ENCODE results near the gene SNRPD3. TPM values are rescaled to one million over a fixed set of nuclear protein-coding genes. Genes with fewer than 3 reads are reported as not detected.

The SNRPD3 gene
- total RNA-seq, 1 donor from 2014 or later = 302 TPM

DNA sequence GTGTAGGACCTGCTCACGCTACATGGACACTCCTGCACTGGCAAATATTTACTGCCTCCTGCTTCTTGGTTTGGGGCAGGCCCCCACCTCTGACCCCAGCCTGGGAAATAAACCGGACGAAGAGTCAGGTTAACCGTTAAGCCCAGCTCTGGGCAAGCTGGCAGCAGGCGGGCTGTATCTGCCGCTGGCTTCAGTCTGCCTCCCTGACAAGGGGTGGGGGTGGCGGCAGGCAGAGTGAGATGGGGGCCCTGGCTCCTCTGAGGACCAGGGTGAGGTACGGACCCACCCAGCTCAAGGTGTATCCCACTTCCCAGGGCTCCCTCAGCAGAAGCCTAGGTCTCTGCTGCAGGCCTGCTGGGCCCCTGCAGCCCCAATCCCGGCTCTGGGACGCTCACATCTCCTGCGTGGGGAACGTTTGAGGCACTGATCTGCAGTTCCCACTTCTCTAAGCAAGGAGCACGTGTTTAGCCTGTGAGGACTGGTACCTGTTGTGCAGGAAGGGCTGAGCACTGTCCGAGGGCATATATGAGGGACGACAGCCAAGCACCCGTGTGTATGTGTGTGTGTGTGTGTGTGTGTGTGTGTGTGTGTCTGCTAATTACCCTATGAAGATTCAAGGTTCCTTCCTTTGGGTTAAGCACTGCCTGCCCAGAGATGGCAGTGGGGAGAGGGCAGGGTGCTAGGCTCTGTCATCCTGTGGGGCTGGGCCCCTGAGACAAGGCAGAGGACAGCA, 38.2 kb downstream of the SNRPD3 start:
- H4K20me1 ChIP-seq (ENCODE audit: low read depth) = no peaks in the 10 kb centered on the region
- no peak overlapping the region for H3K4me3 ChIP-seq
- DNase-seq (ENCODE audit: low spot score) = no peak
- H3K27ac ChIP-seq = no peak overlapping the region
- H3K4me1 ChIP-seq = peaks cover 8% of the 10 kb centered on the region
- H3K4me2 ChIP-seq = no peak overlapping the region
- H3K27me3 Mint-ChIP-seq (ENCODE audit: insufficient read depth, low read depth) = peaks cover 7% of the 10 kb centered on the region
- no peaks in the 10 kb centered on the region for H3K9me3 Mint-ChIP-seq
- H3K9me3 ChIP-seq (ENCODE audit: low read depth) = no peaks in the 10 kb centered on the region
- H3K4me3 Mint-ChIP-seq = peak overlapping the region; percentile 88
- peaks cover 2% of the 10 kb centered on the region for H3K36me3 Mint-ChIP-seq
- H3K27me3 ChIP-seq = no peaks in the 10 kb centered on the region
- peaks cover 4% of the 10 kb centered on the region for H3F3A ChIP-seq (ENCODE audit: low read depth)
- no peak overlapping the region for H2AFZ ChIP-seq (replicated peaks)
- no peak overlapping the region for H3K9ac ChIP-seq
- H3K4me1 Mint-ChIP-seq = peaks cover 12% of the 10 kb centered on the region
- no peaks in the 10 kb centered on the region for H3K79me2 ChIP-seq (ENCODE audit: low read depth)
- no peak overlapping the region for H3K27ac Mint-ChIP-seq
- TF ChIP-seq, protein P1, sequence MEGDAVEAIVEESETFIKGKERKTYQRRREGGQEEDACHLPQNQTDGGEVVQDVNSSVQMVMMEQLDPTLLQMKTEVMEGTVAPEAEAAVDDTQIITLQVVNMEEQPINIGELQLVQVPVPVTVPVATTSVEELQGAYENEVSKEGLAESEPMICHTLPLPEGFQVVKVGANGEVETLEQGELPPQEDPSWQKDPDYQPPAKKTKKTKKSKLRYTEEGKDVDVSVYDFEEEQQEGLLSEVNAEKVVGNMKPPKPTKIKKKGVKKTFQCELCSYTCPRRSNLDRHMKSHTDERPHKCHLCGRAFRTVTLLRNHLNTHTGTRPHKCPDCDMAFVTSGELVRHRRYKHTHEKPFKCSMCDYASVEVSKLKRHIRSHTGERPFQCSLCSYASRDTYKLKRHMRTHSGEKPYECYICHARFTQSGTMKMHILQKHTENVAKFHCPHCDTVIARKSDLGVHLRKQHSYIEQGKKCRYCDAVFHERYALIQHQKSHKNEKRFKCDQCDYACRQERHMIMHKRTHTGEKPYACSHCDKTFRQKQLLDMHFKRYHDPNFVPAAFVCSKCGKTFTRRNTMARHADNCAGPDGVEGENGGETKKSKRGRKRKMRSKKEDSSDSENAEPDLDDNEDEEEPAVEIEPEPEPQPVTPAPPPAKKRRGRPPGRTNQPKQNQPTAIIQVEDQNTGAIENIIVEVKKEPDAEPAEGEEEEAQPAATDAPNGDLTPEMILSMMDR (IDR thresholded peaks at IDR 0.05) = no peak
- TF ChIP-seq EZH2 (IDR thresholded peaks at IDR 0.05) = no peak
- no peak for TF ChIP-seq EZH2phosphoT487 (IDR thresholded peaks at IDR 0.05)
- H3K36me3 ChIP-seq = no peaks in the 10 kb centered on the region

DNA sequence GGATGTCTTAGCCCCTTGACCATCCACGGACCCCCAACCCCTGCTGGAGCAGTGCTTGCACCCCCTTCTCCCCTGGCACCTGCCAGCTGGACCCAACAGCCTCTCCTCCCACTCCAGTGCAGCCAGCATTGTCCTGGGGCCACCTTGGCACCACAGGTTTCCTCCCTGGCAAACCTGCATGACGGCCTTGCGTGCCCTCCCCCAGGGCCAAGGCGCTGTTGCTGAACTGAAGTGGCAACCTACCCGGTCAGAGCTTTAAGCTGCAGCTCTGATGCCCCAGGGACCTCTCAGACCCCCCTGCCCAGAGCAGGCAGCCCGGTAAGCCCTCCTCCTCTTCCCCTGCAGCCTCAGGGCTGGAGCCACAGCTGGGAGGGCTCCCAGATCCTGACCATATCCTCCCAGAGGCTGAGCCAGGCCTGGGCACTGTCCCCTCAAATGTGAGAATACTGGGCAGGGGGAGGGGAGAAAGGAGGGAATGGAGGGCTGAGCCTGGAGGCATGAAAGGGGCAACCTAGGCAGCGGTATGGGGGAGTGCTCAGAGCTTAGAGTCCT, 38.8 kb downstream of the SNRPD3 start:
- H3K9me3 ChIP-seq (ENCODE audit: low read depth) = no peaks in the 10 kb centered on the region
- H3K79me2 ChIP-seq (ENCODE audit: low read depth) = no peaks in the 10 kb centered on the region
- Mint-ChIP-seq H3K27ac (no peak overlapping the region), H3K9me3 (no peaks in the 10 kb centered on the region), H3K4me1 (peaks cover 12% of the 10 kb centered on the region), H3K27me3 (ENCODE audit: insufficient read depth, low read depth) (peaks cover 8% of the 10 kb centered on the region), H3K36me3 (peaks cover 2% of the 10 kb centered on the region), H3K4me3 (no peak overlapping the region)
- H3K27ac ChIP-seq = no peak overlapping the region
- no peak overlapping the region for H3K4me3 ChIP-seq
- peaks cover 8% of the 10 kb centered on the region for H3K4me1 ChIP-seq
- DNase-seq (ENCODE audit: low spot score) = no peak
- no peak overlapping the region for H3K4me2 ChIP-seq
- H4K20me1 ChIP-seq (ENCODE audit: low read depth) = no peaks in the 10 kb centered on the region
- H3K36me3 ChIP-seq = no peaks in the 10 kb centered on the region
- peaks cover 4% of the 10 kb centered on the region for H3F3A ChIP-seq (ENCODE audit: low read depth)
- H2AFZ ChIP-seq (replicated peaks) = peak overlapping the region; percentile 50
- TF ChIP-seq, protein P1 (IDR thresholded peaks at IDR 0.05) = no peak
- TF ChIP-seq EZH2phosphoT487 (IDR thresholded peaks at IDR 0.05) (no peak), EZH2 (IDR thresholded peaks at IDR 0.05) (no peak)
- H3K9ac ChIP-seq = no peak overlapping the region
- no peaks in the 10 kb centered on the region for H3K27me3 ChIP-seq

DNA sequence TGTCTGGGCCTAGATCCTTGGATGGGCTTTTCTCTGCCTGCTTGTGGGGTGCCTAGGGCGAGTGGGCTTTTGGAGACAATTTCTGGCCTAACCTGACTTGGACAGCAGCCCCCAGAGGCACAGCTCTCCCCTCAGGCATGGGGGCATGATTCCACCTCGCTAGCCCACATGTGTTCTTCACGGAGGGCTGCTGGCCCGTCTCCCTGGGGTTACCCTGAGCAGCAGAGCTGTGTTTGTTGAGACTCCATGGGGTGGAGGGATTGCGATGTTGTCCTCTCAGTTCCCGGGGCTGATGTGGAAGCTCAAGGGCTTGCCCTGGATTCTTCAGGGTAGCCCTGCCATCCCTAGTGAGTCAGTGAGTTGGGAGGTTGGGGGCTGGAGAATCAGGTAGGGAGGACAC, 39.4 kb downstream of the SNRPD3 start:
- Mint-ChIP-seq H3K9me3 (no peaks in the 10 kb centered on the region), H3K27ac (no peak overlapping the region), H3K36me3 (no peaks in the 10 kb centered on the region), H3K27me3 (ENCODE audit: insufficient read depth, low read depth) (peaks cover 10% of the 10 kb centered on the region), H3K4me3 (no peak overlapping the region), H3K4me1 (peaks cover 12% of the 10 kb centered on the region)
- no peaks in the 10 kb centered on the region for H3K9me3 ChIP-seq (ENCODE audit: low read depth)
- H3K27ac ChIP-seq = no peak overlapping the region
- peaks cover 4% of the 10 kb centered on the region for H3F3A ChIP-seq (ENCODE audit: low read depth)
- H3K4me1 ChIP-seq = peaks cover 8% of the 10 kb centered on the region
- no peaks in the 10 kb centered on the region for H3K27me3 ChIP-seq
- TF ChIP-seq, protein P1 (IDR thresholded peaks at IDR 0.05) = no peak
- TF ChIP-seq EZH2 (IDR thresholded peaks at IDR 0.05) (no peak), EZH2phosphoT487 (IDR thresholded peaks at IDR 0.05) (no peak)
- no peak overlapping the region for H3K9ac ChIP-seq
- no peaks in the 10 kb centered on the region for H4K20me1 ChIP-seq (ENCODE audit: low read depth)
- no peak overlapping the region for H3K4me2 ChIP-seq
- H3K79me2 ChIP-seq (ENCODE audit: low read depth) = no peaks in the 10 kb centered on the region
- no peak for DNase-seq (ENCODE audit: low spot score)
- H2AFZ ChIP-seq (replicated peaks) = peak overlapping the region; percentile 50
- H3K4me3 ChIP-seq = no peak overlapping the region
- no peaks in the 10 kb centered on the region for H3K36me3 ChIP-seq

All from neural progenitor cell (in vitro differentiated cells).